Measurements from ENCODE around the gene DAAM1.

Gene DAAM1

DNA sequence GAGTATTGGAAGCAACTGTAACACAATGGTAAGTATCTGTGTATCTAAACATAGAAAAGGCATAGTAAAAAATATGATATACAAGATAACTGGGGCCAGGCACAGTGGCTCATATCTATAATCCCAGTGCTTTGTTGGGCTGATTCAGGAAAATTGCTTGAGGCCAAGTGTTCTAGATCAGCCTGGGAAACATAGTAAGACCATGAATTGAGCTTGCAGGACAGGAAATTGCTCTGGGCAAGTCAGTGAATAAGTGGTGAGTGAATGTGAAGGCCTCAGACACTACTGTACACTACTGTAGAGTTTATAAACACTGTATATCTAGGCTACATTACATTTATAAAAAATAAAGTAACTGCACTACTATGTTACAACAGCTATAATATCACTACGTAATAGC is 201.5 kb downstream of the DAAM1 start:
- POLR2A ChIA-PET, result no interaction called here
- no peak for DNase-seq (ENCODE audit: low read depth, low spot score)
- no peak overlapping the region for H3K4me3 ChIP-seq (ENCODE audit: low read depth, low read length)
- CTCF ChIA-PET, result no interaction called here
- TF ChIP-seq, protein P1, sequence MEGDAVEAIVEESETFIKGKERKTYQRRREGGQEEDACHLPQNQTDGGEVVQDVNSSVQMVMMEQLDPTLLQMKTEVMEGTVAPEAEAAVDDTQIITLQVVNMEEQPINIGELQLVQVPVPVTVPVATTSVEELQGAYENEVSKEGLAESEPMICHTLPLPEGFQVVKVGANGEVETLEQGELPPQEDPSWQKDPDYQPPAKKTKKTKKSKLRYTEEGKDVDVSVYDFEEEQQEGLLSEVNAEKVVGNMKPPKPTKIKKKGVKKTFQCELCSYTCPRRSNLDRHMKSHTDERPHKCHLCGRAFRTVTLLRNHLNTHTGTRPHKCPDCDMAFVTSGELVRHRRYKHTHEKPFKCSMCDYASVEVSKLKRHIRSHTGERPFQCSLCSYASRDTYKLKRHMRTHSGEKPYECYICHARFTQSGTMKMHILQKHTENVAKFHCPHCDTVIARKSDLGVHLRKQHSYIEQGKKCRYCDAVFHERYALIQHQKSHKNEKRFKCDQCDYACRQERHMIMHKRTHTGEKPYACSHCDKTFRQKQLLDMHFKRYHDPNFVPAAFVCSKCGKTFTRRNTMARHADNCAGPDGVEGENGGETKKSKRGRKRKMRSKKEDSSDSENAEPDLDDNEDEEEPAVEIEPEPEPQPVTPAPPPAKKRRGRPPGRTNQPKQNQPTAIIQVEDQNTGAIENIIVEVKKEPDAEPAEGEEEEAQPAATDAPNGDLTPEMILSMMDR (IDR thresholded peaks at IDR 0.05; ENCODE audit: insufficient read depth, low read length, missing control alignments), result no peak

DNA sequence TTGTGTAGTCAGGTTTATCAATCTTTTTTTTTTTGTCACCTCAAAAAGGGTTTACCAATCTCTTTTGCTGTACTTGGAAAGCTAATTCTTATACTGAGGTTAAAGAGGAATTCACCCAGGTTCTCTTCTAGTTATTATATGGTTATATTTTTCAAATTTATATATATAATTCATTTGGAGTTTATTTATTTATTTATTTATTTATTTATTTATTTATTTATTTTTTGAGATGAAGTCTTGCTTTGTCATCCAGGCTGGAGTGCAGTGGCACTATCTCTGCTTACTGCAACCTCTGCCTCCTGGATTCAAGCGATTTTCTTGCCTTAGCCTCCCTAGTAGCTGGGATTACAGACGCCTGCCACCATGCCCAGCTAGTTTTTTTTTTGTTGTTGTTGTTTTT is 202.9 kb downstream of the DAAM1 start:
- TF ChIP-seq, protein P1 (IDR thresholded peaks at IDR 0.05; ENCODE audit: insufficient read depth, low read length, missing control alignments), result no peak
- POLR2A ChIA-PET, result no interaction called here
- DNase-seq (ENCODE audit: low read depth, low spot score), result no peak

GRCh38 chr14:59394268-59394667 is 205.8 kb downstream of the DAAM1 start:
- TF ChIP-seq, protein P1 (IDR thresholded peaks at IDR 0.05; ENCODE audit: insufficient read depth, low read length, missing control alignments), result no peak
- ChIA-PET POLR2A (no interaction called here), CTCF (no interaction called here)
- no peak for DNase-seq (ENCODE audit: low read depth, low spot score)
- no peak overlapping the region for H3K4me3 ChIP-seq (ENCODE audit: low read depth, low read length)

More for the DNA sequence above, 202.9 kb downstream of the DAAM1 start:
- H3K4me3 ChIP-seq (ENCODE audit: low read depth, low read length), result no peak overlapping the region
- CTCF ChIA-PET, result interaction anchor here (0.6 to 1.1 kb wide), 2 partner anchors 39 to 257 kb away, joined by 3 read pairs; no protein-coding TSS in a partner anchor

- POLR2A ChIA-PET, result no interaction called here
- TF ChIP-seq, protein P1 (IDR thresholded peaks at IDR 0.05; ENCODE audit: insufficient read depth, low read length, missing control alignments), result no peak
- DNase-seq (ENCODE audit: low read depth, low spot score), result no peak
- CTCF ChIA-PET, result interaction anchor here (1.1 kb wide), 1 partner anchor 33 kb away, joined by 3 read pairs; no protein-coding TSS in a partner anchor
- no peak overlapping the region for H3K4me3 ChIP-seq (ENCODE audit: low read depth, low read length)
These were observed 207.2 kb downstream of the DAAM1 start for GRCh38 chr14:59395672-59396071.

GRCh38 chr14:59398841-59399240 is 210.4 kb downstream of the DAAM1 start:
- no peak overlapping the region for H3K4me3 ChIP-seq (ENCODE audit: low read depth, low read length)
- ChIA-PET CTCF (no interaction called here), POLR2A (no interaction called here)
- TF ChIP-seq, protein P1 (IDR thresholded peaks at IDR 0.05; ENCODE audit: insufficient read depth, low read length, missing control alignments), result no peak
- DNase-seq (ENCODE audit: low read depth, low spot score), result no peak

- ChIA-PET POLR2A (interaction anchor here (1.2 kb wide), 1 partner anchor 22 kb away, joined by 5 read pairs; no protein-coding TSS in a partner anchor), CTCF (interaction anchor here (0.8 to 1.3 kb wide), 4 partner anchors 23 to 282 kb away, joined by 3 to 4 read pairs (median 3); no protein-coding TSS in a partner anchor)
- no peak for DNase-seq (ENCODE audit: low read depth, low spot score)
- H3K4me3 ChIP-seq (ENCODE audit: low read depth, low read length), result no peak overlapping the region
- TF ChIP-seq, protein P1 (IDR thresholded peaks at IDR 0.05; ENCODE audit: insufficient read depth, low read length, missing control alignments), result no peak
These were observed 218.2 kb downstream of the DAAM1 start for GRCh38 chr14:59406454-59407245.
